Measurements from ENCODE around the gene VAMP4. TPM values are rescaled to one million over a fixed set of nuclear protein-coding genes. Genes with fewer than 3 reads are reported as not detected.
A peak's percentile ranks its signal among the peaks of the same experiment; 100 is the strongest.

The VAMP4 gene
- total and polyA plus RNA-seq, 7 experiments from 2014 or later: 15.5 to 27.2 (median 19.4) TPM

DNA sequence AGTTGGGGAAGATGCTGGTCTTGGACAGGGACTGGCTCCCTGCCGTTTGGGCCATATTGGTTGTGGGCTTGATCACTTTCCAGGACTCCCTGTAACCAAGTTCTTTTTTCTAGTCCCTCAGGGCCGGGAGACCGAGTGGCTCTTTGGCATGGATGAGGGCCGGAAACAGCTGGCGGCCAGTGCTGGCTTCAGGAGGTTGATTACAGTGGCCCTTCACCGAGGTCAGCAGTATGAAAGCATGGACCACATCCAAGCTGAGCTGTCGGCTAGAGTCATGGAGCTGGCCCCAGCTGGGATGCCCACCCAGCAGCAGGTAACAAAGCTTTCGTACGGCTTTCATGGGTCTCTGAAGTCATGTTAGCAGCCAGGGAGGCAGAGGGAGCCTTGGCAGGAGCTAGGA lies 43.9 kb upstream of the VAMP4 start:
- no peak for ATAC-seq
- Histone ChIP-seq H3K4me1 (ENCODE audit: control insufficient read depth in 2 of 2, insufficient read depth in 2 of 2, low read length in 2 of 2) (peaks cover 12 to 33% of the 10 kb centered on the region in 2 donors), H3K4me3 (ENCODE audit: low read length) (no peak overlapping the region), H3K27me3 (ENCODE audit: control insufficient read depth in 2 of 2, insufficient read depth in 2 of 2, low read length in 2 of 2) (no peaks in the 10 kb centered on the region), H3K36me3 (ENCODE audit: control insufficient read depth in 2 of 3, insufficient read depth in 3 of 3, low read length in 3 of 3) (peaks cover 27 to 71% (median 38%) of the 10 kb centered on the region in 3 experiments), H3K9me3 (ENCODE audit: control insufficient read depth in 2 of 3, low read length in 3 of 3) (no peaks in the 10 kb centered on the region), H3K27ac (ENCODE audit: low read depth, low read length) (no peak overlapping the region)
- Mint-ChIP-seq H3K9me3 (no peaks in the 10 kb centered on the region), H3K36me3 (peaks cover 18 to 57% (median 39%) of the 10 kb centered on the region in 5 donors), H3K4me1 (peaks cover 27 to 74% (median 55%) of the 10 kb centered on the region in 7 donors), H3K27ac (peak overlapping the region in 3 of 9 donors; percentile 17 to 81 (median 65)), H3K4me3 (peak overlapping the region in 3 of 10 donors; percentile 16 to 60 (median 53)), H3K27me3 (no peaks in the 10 kb centered on the region)
- intact Hi-C loops (cut with micrococcal nuclease): loop anchor here in 1 of 2 donors (10.0 kb wide), 1 partner anchor 399 kb away; no protein-coding TSS in a partner anchor
- POLR2A ChIA-PET: interaction anchor here (11.3 kb wide), 1 partner anchor 44 kb away, joined by 154 read pairs; the partner anchor contains the start of gene VAMP4
- no peak for DNase-seq
- CTCF ChIA-PET: interaction anchor here (1.7 kb wide), 1 partner anchor 14 kb away, joined by 4 read pairs; no protein-coding TSS in a partner anchor

DNA sequence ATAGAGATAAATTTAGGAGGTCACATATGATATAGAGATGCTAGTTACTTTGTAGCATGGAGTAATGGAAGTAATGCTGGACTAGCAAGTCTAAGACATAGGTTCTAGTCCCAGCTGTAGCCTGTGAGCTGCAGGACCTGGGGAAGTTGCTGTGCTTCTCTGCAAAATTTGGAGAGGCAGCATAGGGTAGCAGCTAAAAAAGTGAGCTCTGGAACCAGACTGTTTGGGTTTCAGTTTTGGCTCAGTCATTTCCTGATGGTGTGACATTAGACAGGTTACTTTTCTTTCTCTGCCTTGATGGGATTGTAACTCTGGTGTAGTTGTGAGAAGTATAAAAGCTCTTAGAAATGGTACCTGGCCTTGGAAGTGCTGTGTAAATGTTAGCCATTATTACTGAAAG lies 42.9 kb upstream of the VAMP4 start:
- CTCF ChIA-PET: interaction anchor here (1.7 kb wide), 1 partner anchor 15 kb away, joined by 4 read pairs; no protein-coding TSS in a partner anchor
- no peak overlapping the region for H3K4me3 ChIP-seq (ENCODE audit: low read length)
- no peaks in the 10 kb centered on the region for H3K27me3 ChIP-seq (ENCODE audit: control insufficient read depth in 2 of 2, insufficient read depth in 2 of 2, low read length in 2 of 2)
- no peaks in the 10 kb centered on the region for H3K9me3 Mint-ChIP-seq
- peak overlapping the region; percentile 15 for H3K27ac ChIP-seq (ENCODE audit: low read depth, low read length)
- H3K4me1 Mint-ChIP-seq: peaks cover 30 to 81% (median 64%) of the 10 kb centered on the region in 7 donors
- peak overlapping the region in 6 of 9 donors; percentile 6 to 81 (median 66) for H3K27ac Mint-ChIP-seq
- POLR2A ChIA-PET: interaction anchor here (11.3 kb wide), 1 partner anchor 43 kb away, joined by 154 read pairs; the partner anchor contains the start of gene VAMP4
- ATAC-seq: no peak
- peaks cover 21 to 62% (median 34%) of the 10 kb centered on the region in 3 experiments for H3K36me3 ChIP-seq (ENCODE audit: control insufficient read depth in 2 of 3, insufficient read depth in 3 of 3, low read length in 3 of 3)
- no peak for DNase-seq
- peaks cover 13 to 50% (median 33%) of the 10 kb centered on the region in 5 donors for H3K36me3 Mint-ChIP-seq
- H3K4me1 ChIP-seq (ENCODE audit: control insufficient read depth in 2 of 2, insufficient read depth in 2 of 2, low read length in 2 of 2): peaks cover 20 to 41% of the 10 kb centered on the region in 2 donors
- H3K27me3 Mint-ChIP-seq: no peaks in the 10 kb centered on the region
- H3K9me3 ChIP-seq (ENCODE audit: control insufficient read depth in 2 of 3, low read length in 3 of 3): no peaks in the 10 kb centered on the region
- intact Hi-C loops (cut with micrococcal nuclease): loop anchor here (5.0 to 10.0 kb wide), 5 partner anchors 127 to 1892 kb away; partner anchors contain the start of gene SCYL3 (in 1 of the 2)
- peak overlapping the region; percentile 14 to 78 (median 56) for H3K4me3 Mint-ChIP-seq

DNA sequence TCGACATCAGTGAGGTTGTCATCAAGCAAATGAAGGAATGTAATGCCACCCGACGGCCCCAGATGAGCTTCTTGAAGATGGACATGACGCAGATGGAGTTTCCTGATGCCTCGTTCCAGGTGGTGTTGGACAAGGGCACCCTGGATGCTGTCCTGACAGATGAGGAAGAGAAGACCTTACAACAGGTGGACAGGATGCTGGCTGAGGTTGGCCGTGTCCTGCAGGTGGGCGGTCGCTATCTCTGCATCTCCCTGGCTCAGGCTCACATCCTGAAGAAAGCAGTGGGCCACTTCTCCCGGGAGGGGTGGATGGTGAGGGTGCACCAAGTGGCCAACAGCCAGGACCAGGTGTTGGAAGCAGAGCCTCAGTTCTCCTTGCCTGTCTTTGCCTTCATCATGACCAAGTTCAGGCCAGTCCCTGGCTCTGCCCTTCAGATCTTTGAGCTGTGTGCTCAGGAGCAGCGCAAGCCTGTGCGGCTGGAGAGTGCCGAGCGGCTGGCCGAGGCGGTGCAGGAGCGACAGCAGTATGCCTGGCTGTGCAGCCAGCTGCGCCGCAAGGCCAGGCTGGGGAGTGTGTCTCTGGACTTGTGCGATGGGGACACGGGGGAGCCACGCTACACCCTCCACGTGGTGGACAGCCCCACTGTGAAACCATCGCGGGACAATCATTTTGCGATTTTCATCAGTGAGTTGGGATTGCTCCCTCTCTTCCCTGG lies 42.1 kb upstream of the VAMP4 start:
- H3K9me3 ChIP-seq (ENCODE audit: control insufficient read depth in 2 of 3, low read length in 3 of 3): no peaks in the 10 kb centered on the region
- H3K27ac Mint-ChIP-seq: peak overlapping the region in 3 of 9 donors; percentile 65 to 93 (median 81)
- ATAC-seq (no peak), DNase-seq (no peak)
- H3K4me3 ChIP-seq (ENCODE audit: low read length): no peak overlapping the region
- H3K27ac ChIP-seq (ENCODE audit: low read depth, low read length): no peak overlapping the region
- POLR2A ChIA-PET: interaction anchor here (11.3 kb wide), 1 partner anchor 42 kb away, joined by 154 read pairs; the partner anchor contains the start of gene VAMP4
- intact Hi-C loops (cut with micrococcal nuclease): loop anchor here (5.0 to 10.0 kb wide), 5 partner anchors 127 to 1892 kb away; partner anchors contain the start of gene SCYL3 (in 1 of the 2)
- H3K27me3 ChIP-seq (ENCODE audit: control insufficient read depth in 2 of 2, insufficient read depth in 2 of 2, low read length in 2 of 2): no peaks in the 10 kb centered on the region
- no peaks in the 10 kb centered on the region for H3K9me3 Mint-ChIP-seq
- peaks cover 13 to 43% (median 28%) of the 10 kb centered on the region in 5 donors for H3K36me3 Mint-ChIP-seq
- CTCF ChIA-PET: interaction anchor here (1.7 kb wide), 1 partner anchor 16 kb away, joined by 4 read pairs; no protein-coding TSS in a partner anchor
- peaks cover 19 to 54% (median 28%) of the 10 kb centered on the region in 3 experiments for H3K36me3 ChIP-seq (ENCODE audit: control insufficient read depth in 2 of 3, insufficient read depth in 3 of 3, low read length in 3 of 3)
- H3K4me3 Mint-ChIP-seq: peak overlapping the region in 9 of 10 donors; percentile 2 to 99 (median 94)
- H3K27me3 Mint-ChIP-seq: no peaks in the 10 kb centered on the region
- peaks cover 20 to 41% of the 10 kb centered on the region in 2 donors for H3K4me1 ChIP-seq (ENCODE audit: control insufficient read depth in 2 of 2, insufficient read depth in 2 of 2, low read length in 2 of 2)
- H3K4me1 Mint-ChIP-seq: peaks cover 30 to 80% (median 63%) of the 10 kb centered on the region in 7 donors

DNA sequence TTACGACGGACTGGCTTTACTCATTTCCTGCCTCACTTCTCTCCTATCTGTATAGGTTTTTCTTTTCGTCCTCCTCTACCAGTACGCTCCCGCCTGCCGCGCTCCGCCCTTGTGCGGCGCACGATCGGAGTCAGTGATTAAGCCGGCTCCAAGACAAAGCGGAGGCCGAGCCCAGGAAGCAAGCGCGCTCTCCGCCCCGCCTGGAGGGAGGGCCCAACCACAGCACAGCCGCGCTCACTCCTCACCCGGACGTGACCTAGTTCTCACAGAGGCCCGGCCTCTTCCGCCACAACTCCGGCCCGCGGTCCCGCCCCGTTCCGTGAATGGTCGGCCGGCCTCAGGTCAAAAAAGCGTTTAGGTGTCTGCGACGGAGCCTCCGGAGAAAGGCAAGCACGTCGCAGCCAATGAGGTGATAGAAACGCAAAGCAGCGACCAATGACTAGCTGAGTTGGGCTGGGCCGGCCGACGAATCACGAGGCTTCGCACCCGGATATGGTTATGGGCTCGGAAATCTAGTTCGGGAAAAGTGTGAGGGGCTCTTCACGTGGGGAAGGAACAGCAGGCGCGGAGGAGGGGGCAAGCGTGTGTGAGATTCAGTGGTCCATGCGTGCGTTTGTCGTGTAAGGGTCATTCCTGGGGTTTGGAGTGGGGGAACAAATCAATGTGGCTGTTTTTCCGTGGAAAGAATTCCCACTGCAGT lies 39.5 kb upstream of the VAMP4 start, which contains the start of gene METTL13:
TSS of gene METTL13 (plus strand) at position 485 of the 700 bp plus-strand sequence. CDS start 308 bp downstream, outside the sequence.
- intact Hi-C loops (cut with micrococcal nuclease): loop anchor here (1.0 to 10.0 kb wide), 21 partner anchors 13 to 1987 kb away; partner anchors contain the start of genes DNM3 (in 2 of the 2), PIGC (in 2 of the 2), PRRC2C (in 2 of the 2) and VAMP4 (in 2 of the 2)
- Mint-ChIP-seq H3K9me3 (no peaks in the 10 kb centered on the region), H3K4me1 (peaks cover 28 to 65% (median 58%) of the 10 kb centered on the region in 7 donors), H3K27ac (peak within 1 kb of the TSS; percentile 93 to 99 (median 96)), H3K4me3 (peak within 1 kb of the TSS; percentile 90 to 99 (median 94)), H3K36me3 (peaks cover 0 to 23% (median 12%) of the 10 kb centered on the region in 5 donors), H3K27me3 (no peaks in the 10 kb centered on the region)
- ATAC-seq (peak; percentile 95), DNase-seq (peak; percentile 89 to 100 (median 99))
- Histone ChIP-seq H3K27me3 (ENCODE audit: control insufficient read depth in 2 of 2, insufficient read depth in 2 of 2, low read length in 2 of 2) (no peaks in the 10 kb centered on the region), H3K27ac (ENCODE audit: low read depth, low read length) (peak within 1 kb of the TSS; percentile 74), H3K36me3 (ENCODE audit: control insufficient read depth in 2 of 3, insufficient read depth in 3 of 3, low read length in 3 of 3) (peaks cover 0 to 27% (median 6%) of the 10 kb centered on the region in 3 experiments), H3K4me3 (ENCODE audit: low read length) (peak within 1 kb of the TSS; percentile 95), H3K9me3 (ENCODE audit: control insufficient read depth in 2 of 3, low read length in 3 of 3) (no peaks in the 10 kb centered on the region), H3K4me1 (ENCODE audit: control insufficient read depth in 2 of 2, insufficient read depth in 2 of 2, low read length in 2 of 2) (peaks cover 20 to 41% of the 10 kb centered on the region in 2 donors)
- CTCF ChIA-PET: interaction anchor here (0.6 to 0.7 kb wide), 3 partner anchors 39 to 618 kb away, joined by 3 to 5 read pairs (median 3); partner anchors contain the start of gene VAMP4
- POLR2A ChIA-PET: interaction anchor here (0.7 to 11.3 kb wide), 14 partner anchors 12 to 1933 kb away, joined by 3 to 154 read pairs (median 4); partner anchors contain the start of genes DNM3, FASLG, FMO4 and GORAB

DNA sequence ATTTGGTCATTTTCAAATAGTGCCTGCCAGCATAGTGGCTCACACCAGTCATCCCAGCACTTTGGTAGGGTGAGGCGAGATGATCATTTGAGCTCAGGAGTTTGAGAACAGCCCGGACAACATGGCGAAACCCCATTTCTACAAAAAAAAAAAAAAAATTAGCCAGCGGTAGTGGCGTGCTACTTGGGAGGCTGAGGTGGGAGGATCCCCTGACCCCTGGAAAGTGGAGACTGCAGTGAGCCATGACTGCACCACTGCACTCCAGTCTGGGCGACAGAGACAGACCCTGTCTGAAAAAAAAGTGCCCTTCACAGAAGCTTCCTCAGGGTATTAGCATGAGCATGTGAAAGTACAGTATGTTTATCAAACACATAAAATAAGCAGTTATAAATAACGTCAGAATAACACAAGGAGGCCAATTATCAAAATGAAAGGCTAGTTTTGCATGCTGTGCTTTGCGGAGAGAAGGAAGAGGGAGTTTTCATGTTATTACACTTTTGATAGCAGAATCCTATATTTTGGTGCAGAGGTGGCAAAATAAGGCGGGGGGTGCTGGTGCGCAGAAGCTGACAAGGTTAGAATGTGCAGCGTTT lies 38.8 kb upstream of the VAMP4 start:
- no peak for DNase-seq

More for the DNA sequence above, 38.8 kb upstream of the VAMP4 start:
- Mint-ChIP-seq H3K4me1 (peaks cover 28 to 59% (median 53%) of the 10 kb centered on the region in 7 donors), H3K27ac (peak overlapping the region; percentile 93 to 99 (median 96)), H3K4me3 (peak overlapping the region; percentile 90 to 99 (median 94)), H3K27me3 (peaks cover 0 to 3% (median 0%) of the 10 kb centered on the region in 5 donors), H3K36me3 (peaks cover 0 to 18% (median 12%) of the 10 kb centered on the region in 5 donors), H3K9me3 (no peaks in the 10 kb centered on the region)
- POLR2A ChIA-PET: interaction anchor here (0.6 to 11.3 kb wide), 12 partner anchors 13 to 1934 kb away, joined by 3 to 154 read pairs (median 3); partner anchors contain the start of genes DNM3, FMO4, KLHL20 and SUCO
- CTCF ChIA-PET: interaction anchor here (0.6 to 0.7 kb wide), 2 partner anchors 187 to 619 kb away, joined by 3 to 5 read pairs; no protein-coding TSS in a partner anchor
- Histone ChIP-seq H3K27me3 (ENCODE audit: control insufficient read depth in 2 of 2, insufficient read depth in 2 of 2, low read length in 2 of 2) (no peaks in the 10 kb centered on the region), H3K4me1 (ENCODE audit: control insufficient read depth in 2 of 2, insufficient read depth in 2 of 2, low read length in 2 of 2) (peaks cover 20 to 41% of the 10 kb centered on the region in 2 donors), H3K36me3 (ENCODE audit: control insufficient read depth in 2 of 3, insufficient read depth in 3 of 3, low read length in 3 of 3) (peaks cover 0 to 21% (median 0%) of the 10 kb centered on the region in 3 experiments), H3K9me3 (ENCODE audit: control insufficient read depth in 2 of 3, low read length in 3 of 3) (no peaks in the 10 kb centered on the region), H3K4me3 (ENCODE audit: low read length) (peak overlapping the region; percentile 36), H3K27ac (ENCODE audit: low read depth, low read length) (peak overlapping the region; percentile 74)
- ATAC-seq: no peak
- intact Hi-C loops (cut with micrococcal nuclease): loop anchor here (1.0 to 10.0 kb wide), 21 partner anchors 14 to 1986 kb away; partner anchors contain the start of genes DNM3 (in 2 of the 2), PIGC (in 2 of the 2), PRRC2C (in 2 of the 2) and VAMP4 (in 2 of the 2)

Measured in naive thymus-derived CD4-positive, alpha-beta T cell (primary cell).